ENCODE data around the gene MYEOV. TPM values are rescaled to one million over a fixed set of nuclear protein-coding genes. Genes with fewer than 3 reads are reported as not detected.

The MYEOV gene
- total and polyA plus RNA-seq, 2 experiments from 2014 or later, result 0.14 TPM; not detected in 1

DNA sequence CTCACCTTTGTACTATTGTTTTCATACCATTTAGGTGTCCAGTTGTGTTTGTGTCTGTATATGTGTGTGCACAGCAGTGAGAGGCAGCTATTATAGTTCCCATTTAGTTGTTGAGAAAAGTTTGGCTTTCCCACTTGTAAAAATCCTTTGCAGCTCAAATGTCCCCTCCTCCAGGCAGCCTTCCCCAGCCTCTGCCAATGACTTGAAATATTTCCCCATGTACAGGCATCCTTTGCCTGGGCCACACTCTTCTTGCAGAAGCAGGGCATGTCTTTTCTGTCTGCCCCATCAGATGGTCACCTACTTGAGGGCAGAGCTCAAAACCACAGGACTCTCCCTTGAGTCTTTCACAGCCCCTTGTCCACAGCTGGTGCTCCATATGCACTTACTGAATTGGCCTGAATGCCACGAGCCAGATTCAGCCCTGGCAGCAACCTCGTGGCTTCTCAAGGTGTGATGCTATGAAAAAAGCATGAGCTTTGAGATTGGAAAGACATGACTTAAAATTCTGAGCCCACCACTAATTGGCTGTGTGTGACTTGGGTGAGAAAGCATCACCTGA is 39.3 kb downstream of the MYEOV start:
- Mint-ChIP-seq H3K27ac (no peak overlapping the region), H3K4me3 (no peak overlapping the region), H3K27me3 (ENCODE audit: insufficient read depth, low read depth, poor library complexity) (peaks cover 9% of the 10 kb centered on the region), H3K9me3 (no peaks in the 10 kb centered on the region), H3K36me3 (ENCODE audit: low read depth) (no peaks in the 10 kb centered on the region), H3K4me1 (peaks cover 11% of the 10 kb centered on the region)
- no peaks in the 10 kb centered on the region for H3K9me2 ChIP-seq (ENCODE audit: insufficient read depth)
- H4K20me1 ChIP-seq (replicated peaks; ENCODE audit: insufficient read depth), result no peaks in the 10 kb centered on the region
- H3K4me2 ChIP-seq, result no peak overlapping the region
- peaks cover 3% of the 10 kb centered on the region; the same call in 1 of the 2 replicates for H3K4me1 ChIP-seq (ENCODE audit: insufficient read depth)
- DNase-seq (ENCODE audit: low spot score) (no peak), ATAC-seq (no peak)
- no peak overlapping the region for H2AFZ ChIP-seq
- H3K4me3 ChIP-seq, result no peak overlapping the region
- no peaks in the 10 kb centered on the region for H3K36me3 ChIP-seq (ENCODE audit: insufficient read depth)
- H3K27ac ChIP-seq (ENCODE audit: low read depth), result no peak overlapping the region
- TF ChIP-seq CREB1 (CRISPR knock-in tag; IDR thresholded peaks at IDR 0.05; ENCODE audit: low read depth), result no peak
- TF ChIP-seq EZH2 (IDR thresholded peaks at IDR 0.05; ENCODE audit: low read depth, unreplicated experiment), result no peak
- TF ChIP-seq STAT1 (IDR thresholded peaks at IDR 0.05; ENCODE audit: unreplicated experiment), result no peak
- TF ChIP-seq, protein P1, sequence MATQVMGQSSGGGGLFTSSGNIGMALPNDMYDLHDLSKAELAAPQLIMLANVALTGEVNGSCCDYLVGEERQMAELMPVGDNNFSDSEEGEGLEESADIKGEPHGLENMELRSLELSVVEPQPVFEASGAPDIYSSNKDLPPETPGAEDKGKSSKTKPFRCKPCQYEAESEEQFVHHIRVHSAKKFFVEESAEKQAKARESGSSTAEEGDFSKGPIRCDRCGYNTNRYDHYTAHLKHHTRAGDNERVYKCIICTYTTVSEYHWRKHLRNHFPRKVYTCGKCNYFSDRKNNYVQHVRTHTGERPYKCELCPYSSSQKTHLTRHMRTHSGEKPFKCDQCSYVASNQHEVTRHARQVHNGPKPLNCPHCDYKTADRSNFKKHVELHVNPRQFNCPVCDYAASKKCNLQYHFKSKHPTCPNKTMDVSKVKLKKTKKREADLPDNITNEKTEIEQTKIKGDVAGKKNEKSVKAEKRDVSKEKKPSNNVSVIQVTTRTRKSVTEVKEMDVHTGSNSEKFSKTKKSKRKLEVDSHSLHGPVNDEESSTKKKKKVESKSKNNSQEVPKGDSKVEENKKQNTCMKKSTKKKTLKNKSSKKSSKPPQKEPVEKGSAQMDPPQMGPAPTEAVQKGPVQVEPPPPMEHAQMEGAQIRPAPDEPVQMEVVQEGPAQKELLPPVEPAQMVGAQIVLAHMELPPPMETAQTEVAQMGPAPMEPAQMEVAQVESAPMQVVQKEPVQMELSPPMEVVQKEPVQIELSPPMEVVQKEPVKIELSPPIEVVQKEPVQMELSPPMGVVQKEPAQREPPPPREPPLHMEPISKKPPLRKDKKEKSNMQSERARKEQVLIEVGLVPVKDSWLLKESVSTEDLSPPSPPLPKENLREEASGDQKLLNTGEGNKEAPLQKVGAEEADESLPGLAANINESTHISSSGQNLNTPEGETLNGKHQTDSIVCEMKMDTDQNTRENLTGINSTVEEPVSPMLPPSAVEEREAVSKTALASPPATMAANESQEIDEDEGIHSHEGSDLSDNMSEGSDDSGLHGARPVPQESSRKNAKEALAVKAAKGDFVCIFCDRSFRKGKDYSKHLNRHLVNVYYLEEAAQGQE (IDR thresholded peaks at IDR 0.05; ENCODE audit: unreplicated experiment), result no peak
- TF ChIP-seq ZNF331 (CRISPR knock-in tag; IDR thresholded peaks at IDR 0.05; ENCODE audit: low read depth), result no peak
- TF ChIP-seq, protein P2, sequence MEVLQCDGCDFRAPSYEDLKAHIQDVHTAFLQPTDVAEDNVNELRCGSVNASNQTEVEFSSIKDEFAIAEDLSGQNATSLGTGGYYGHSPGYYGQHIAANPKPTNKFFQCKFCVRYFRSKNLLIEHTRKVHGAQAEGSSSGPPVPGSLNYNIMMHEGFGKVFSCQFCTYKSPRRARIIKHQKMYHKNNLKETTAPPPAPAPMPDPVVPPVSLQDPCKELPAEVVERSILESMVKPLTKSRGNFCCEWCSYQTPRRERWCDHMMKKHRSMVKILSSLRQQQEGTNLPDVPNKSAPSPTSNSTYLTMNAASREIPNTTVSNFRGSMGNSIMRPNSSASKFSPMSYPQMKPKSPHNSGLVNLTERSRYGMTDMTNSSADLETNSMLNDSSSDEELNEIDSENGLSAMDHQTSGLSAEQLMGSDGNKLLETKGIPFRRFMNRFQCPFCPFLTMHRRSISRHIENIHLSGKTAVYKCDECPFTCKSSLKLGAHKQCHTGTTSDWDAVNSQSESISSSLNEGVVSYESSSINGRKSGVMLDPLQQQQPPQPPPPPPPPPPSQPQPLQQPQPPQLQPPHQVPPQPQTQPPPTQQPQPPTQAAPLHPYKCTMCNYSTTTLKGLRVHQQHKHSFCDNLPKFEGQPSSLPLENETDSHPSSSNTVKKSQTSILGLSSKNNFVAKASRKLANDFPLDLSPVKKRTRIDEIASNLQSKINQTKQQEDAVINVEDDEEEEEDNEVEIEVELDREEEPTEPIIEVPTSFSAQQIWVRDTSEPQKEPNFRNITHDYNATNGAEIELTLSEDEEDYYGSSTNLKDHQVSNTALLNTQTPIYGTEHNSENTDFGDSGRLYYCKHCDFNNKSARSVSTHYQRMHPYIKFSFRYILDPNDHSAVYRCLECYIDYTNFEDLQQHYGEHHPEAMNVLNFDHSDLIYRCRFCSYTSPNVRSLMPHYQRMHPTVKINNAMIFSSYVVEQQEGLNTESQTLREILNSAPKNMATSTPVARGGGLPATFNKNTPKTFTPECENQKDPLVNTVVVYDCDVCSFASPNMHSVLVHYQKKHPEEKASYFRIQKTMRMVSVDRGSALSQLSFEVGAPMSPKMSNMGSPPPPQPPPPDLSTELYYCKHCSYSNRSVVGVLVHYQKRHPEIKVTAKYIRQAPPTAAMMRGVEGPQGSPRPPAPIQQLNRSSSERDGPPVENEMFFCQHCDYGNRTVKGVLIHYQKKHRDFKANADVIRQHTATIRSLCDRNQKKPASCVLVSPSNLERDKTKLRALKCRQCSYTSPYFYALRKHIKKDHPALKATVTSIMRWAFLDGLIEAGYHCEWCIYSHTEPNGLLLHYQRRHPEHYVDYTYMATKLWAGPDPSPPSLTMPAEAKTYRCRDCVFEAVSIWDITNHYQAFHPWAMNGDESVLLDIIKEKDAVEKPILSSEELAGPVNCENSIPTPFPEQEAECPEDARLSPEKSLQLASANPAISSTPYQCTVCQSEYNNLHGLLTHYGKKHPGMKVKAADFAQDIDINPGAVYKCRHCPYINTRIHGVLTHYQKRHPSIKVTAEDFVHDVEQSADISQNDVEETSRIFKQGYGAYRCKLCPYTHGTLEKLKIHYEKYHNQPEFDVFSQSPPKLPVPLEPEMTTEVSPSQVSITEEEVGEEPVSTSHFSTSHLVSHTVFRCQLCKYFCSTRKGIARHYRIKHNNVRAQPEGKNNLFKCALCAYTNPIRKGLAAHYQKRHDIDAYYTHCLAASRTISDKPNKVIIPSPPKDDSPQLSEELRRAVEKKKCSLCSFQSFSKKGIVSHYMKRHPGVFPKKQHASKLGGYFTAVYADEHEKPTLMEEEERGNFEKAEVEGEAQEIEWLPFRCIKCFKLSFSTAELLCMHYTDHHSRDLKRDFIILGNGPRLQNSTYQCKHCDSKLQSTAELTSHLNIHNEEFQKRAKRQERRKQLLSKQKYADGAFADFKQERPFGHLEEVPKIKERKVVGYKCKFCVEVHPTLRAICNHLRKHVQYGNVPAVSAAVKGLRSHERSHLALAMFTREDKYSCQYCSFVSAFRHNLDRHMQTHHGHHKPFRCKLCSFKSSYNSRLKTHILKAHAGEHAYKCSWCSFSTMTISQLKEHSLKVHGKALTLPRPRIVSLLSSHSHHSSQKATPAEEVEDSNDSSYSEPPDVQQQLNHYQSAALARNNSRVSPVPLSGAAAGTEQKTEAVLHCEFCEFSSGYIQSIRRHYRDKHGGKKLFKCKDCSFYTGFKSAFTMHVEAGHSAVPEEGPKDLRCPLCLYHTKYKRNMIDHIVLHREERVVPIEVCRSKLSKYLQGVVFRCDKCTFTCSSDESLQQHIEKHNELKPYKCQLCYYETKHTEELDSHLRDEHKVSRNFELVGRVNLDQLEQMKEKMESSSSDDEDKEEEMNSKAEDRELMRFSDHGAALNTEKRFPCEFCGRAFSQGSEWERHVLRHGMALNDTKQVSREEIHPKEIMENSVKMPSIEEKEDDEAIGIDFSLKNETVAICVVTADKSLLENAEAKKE (CRISPR knock-in tag; IDR thresholded peaks at IDR 0.05), result no peak
- no peak for TF ChIP-seq JUNB (IDR thresholded peaks at IDR 0.05; ENCODE audit: unreplicated experiment)
- TF ChIP-seq NANOG (IDR thresholded peaks at IDR 0.05; ENCODE audit: borderline replicate concordance), result no peak
- no peak for TF ChIP-seq POLR2AphosphoS5 (IDR thresholded peaks at IDR 0.05; ENCODE audit: low read depth)
- TF ChIP-seq EZH2phosphoT487 (IDR thresholded peaks at IDR 0.05; ENCODE audit: unreplicated experiment), result no peak
- TF ChIP-seq ZNF114 (CRISPR knock-in tag; IDR thresholded peaks at IDR 0.05), result no peak
- TF ChIP-seq, protein P3, sequence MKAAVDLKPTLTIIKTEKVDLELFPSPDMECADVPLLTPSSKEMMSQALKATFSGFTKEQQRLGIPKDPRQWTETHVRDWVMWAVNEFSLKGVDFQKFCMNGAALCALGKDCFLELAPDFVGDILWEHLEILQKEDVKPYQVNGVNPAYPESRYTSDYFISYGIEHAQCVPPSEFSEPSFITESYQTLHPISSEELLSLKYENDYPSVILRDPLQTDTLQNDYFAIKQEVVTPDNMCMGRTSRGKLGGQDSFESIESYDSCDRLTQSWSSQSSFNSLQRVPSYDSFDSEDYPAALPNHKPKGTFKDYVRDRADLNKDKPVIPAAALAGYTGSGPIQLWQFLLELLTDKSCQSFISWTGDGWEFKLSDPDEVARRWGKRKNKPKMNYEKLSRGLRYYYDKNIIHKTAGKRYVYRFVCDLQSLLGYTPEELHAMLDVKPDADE (IDR thresholded peaks at IDR 0.05), result no peak
- TF ChIP-seq, protein P4, sequence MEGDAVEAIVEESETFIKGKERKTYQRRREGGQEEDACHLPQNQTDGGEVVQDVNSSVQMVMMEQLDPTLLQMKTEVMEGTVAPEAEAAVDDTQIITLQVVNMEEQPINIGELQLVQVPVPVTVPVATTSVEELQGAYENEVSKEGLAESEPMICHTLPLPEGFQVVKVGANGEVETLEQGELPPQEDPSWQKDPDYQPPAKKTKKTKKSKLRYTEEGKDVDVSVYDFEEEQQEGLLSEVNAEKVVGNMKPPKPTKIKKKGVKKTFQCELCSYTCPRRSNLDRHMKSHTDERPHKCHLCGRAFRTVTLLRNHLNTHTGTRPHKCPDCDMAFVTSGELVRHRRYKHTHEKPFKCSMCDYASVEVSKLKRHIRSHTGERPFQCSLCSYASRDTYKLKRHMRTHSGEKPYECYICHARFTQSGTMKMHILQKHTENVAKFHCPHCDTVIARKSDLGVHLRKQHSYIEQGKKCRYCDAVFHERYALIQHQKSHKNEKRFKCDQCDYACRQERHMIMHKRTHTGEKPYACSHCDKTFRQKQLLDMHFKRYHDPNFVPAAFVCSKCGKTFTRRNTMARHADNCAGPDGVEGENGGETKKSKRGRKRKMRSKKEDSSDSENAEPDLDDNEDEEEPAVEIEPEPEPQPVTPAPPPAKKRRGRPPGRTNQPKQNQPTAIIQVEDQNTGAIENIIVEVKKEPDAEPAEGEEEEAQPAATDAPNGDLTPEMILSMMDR (conservative IDR thresholded peaks at IDR 0.05; ENCODE audit: low read depth in 2 of 2), result no peak
- H3F3A ChIP-seq (replicated peaks; ENCODE audit: low read depth), result no peaks in the 10 kb centered on the region
- no peaks in the 10 kb centered on the region for H3K79me2 ChIP-seq (replicated peaks; ENCODE audit: insufficient read depth)
- H3K27me3 ChIP-seq (ENCODE audit: insufficient read depth), result no peaks in the 10 kb centered on the region
